ENCODE measurements around the gene PARN. TPM values are rescaled to one million over a fixed set of nuclear protein-coding genes. Genes with fewer than 3 reads are reported as not detected.

PARN gene
- total RNA-seq, 1 experiment from 2014 or later: 57.8 TPM

- BruUV-seq (replicated peaks): no TSS peak
Observed at GRCh38 chr16:14658063-14658462, 28.0 kb upstream of the PARN start.

GRCh38 chr16:14652726-14653125 lies 22.7 kb upstream of the PARN start:
- H3K4me3 ChIP-seq (ENCODE audit: low read depth in 2 of 2, low read length in 2 of 2): no peak overlapping the region
- in situ Hi-C loops (cut with HindIII; ENCODE audit: low pct_unique_long_range_greater_than_20kb, low sequenced_read_pairs): no loop called here
- no TSS peak for BruUV-seq (replicated peaks)
- H3K27me3 ChIP-seq (ENCODE audit: control insufficient read depth, insufficient read depth, low read length): no peaks in the 10 kb centered on the region
- DNase-seq (ENCODE audit: low read depth, low spot score) (no peak), ATAC-seq (no peak)
- no peaks in the 10 kb centered on the region for H3K9me3 ChIP-seq (ENCODE audit: control insufficient read depth, insufficient read depth, low read depth, low read length)
- ChIA-PET POLR2A (interaction anchor here (0.7 kb wide), 1 partner anchor 21 kb away, joined by 3 read pairs; no protein-coding TSS in a partner anchor), CTCF (no interaction called here)
- intact Hi-C loops (cut with micrococcal nuclease; ENCODE audit: unreplicated experiment): no loop called here
- peaks cover 26% of the 10 kb centered on the region for H3K36me3 ChIP-seq (ENCODE audit: control insufficient read depth, insufficient read depth, low read length)
- no peak overlapping the region for H3K27ac ChIP-seq (ENCODE audit: low read length)
- TF ChIP-seq POLR2AphosphoS5 (IDR thresholded peaks at IDR 0.05; ENCODE audit: low read depth, low read length) (no peak), REST (IDR thresholded peaks at IDR 0.05; ENCODE audit: insufficient read depth in 1 of 2, low read depth in 2 of 2, low read length in 1 of 2) (no peak), TCF7L2 (IDR thresholded peaks at IDR 0.05; ENCODE audit: low read depth, low read length) (no peak), CTCF (IDR thresholded peaks at IDR 0.05) (no peak), SIN3A (IDR thresholded peaks at IDR 0.05; ENCODE audit: borderline replicate concordance, insufficient read depth, low read depth, low read length) (no peak)
- no peaks in the 10 kb centered on the region for H3K4me1 ChIP-seq (ENCODE audit: control insufficient read depth, insufficient read depth, low read length)

More at GRCh38 chr16:14658063-14658462, 28.0 kb upstream of the PARN start:
- Histone ChIP-seq H3K27ac (ENCODE audit: low read length) (no peak overlapping the region), H3K36me3 (ENCODE audit: control insufficient read depth, insufficient read depth, low read length) (peaks cover 21% of the 10 kb centered on the region), H3K27me3 (ENCODE audit: control insufficient read depth, insufficient read depth, low read length) (no peaks in the 10 kb centered on the region), H3K4me3 (ENCODE audit: low read depth in 2 of 2, low read length in 2 of 2) (no peak overlapping the region), H3K4me1 (ENCODE audit: control insufficient read depth, insufficient read depth, low read length) (no peaks in the 10 kb centered on the region), H3K9me3 (ENCODE audit: control insufficient read depth, insufficient read depth, low read depth, low read length) (no peaks in the 10 kb centered on the region)
- in situ Hi-C loops (cut with HindIII; ENCODE audit: low pct_unique_long_range_greater_than_20kb, low sequenced_read_pairs): no loop called here
- intact Hi-C loops (cut with micrococcal nuclease; ENCODE audit: unreplicated experiment): no loop called here
- ATAC-seq (no peak), DNase-seq (ENCODE audit: low read depth, low spot score) (no peak)
- TF ChIP-seq SIN3A (IDR thresholded peaks at IDR 0.05; ENCODE audit: borderline replicate concordance, insufficient read depth, low read depth, low read length): no peak
- TF ChIP-seq POLR2AphosphoS5 (IDR thresholded peaks at IDR 0.05; ENCODE audit: low read depth, low read length): no peak
- TF ChIP-seq CTCF (IDR thresholded peaks at IDR 0.05): no peak
- TF ChIP-seq REST (IDR thresholded peaks at IDR 0.05; ENCODE audit: insufficient read depth in 1 of 2, low read depth in 2 of 2, low read length in 1 of 2): no peak
- no peak for TF ChIP-seq TCF7L2 (IDR thresholded peaks at IDR 0.05; ENCODE audit: low read depth, low read length)
- ChIA-PET CTCF (no interaction called here), POLR2A (no interaction called here)
